B cell (primary cell): ENCODE results near the gene ZMYND8.

Source experiments
- CTCF ChIP-seq: fragments of 200-600 bp; IDR thresholded peaks from one replicate; pipeline ENCODE4 v1.8.0; 2022; ENCODE audit warnings: antibody characterized with exemption, mild to moderate bottlenecking
- EZH2 ChIP-seq: IDR thresholded peaks from 2 replicates; pipeline ENCODE4 v1.6.1; 2012; ENCODE audit warnings: borderline replicate concordance, low read depth, mild to moderate bottlenecking, moderate library complexity, low read length; ENCODE audit not compliant: insufficient read depth, poor library complexity, severe bottlenecking

- TF ChIP-seq EZH2 (no peak), CTCF (no peak)
Measured at GRCh38 chr20:47305667-47306066, 50.8 kb downstream of the ZMYND8 start.
